GM12874 (cell line): Measurements from ENCODE around the gene MIPOL1.
A peak's percentile ranks its signal among the peaks of the same experiment; 100 is the strongest.

ENCODE experiments used
- TF ChIP-seq, protein P1 (sequence below): IDR thresholded peaks from 2 replicates; pipeline ENCODE4 v1.5.1; 2011; ENCODE audit warnings: low read depth, mild to moderate bottlenecking, control low read depth, low read length, moderate library complexity; ENCODE audit not compliant: insufficient read depth

The MIPOL1 gene

GRCh38 chr14:37241198-37241597, 43.5 kb downstream of the MIPOL1 start:
- TF ChIP-seq, protein P1, sequence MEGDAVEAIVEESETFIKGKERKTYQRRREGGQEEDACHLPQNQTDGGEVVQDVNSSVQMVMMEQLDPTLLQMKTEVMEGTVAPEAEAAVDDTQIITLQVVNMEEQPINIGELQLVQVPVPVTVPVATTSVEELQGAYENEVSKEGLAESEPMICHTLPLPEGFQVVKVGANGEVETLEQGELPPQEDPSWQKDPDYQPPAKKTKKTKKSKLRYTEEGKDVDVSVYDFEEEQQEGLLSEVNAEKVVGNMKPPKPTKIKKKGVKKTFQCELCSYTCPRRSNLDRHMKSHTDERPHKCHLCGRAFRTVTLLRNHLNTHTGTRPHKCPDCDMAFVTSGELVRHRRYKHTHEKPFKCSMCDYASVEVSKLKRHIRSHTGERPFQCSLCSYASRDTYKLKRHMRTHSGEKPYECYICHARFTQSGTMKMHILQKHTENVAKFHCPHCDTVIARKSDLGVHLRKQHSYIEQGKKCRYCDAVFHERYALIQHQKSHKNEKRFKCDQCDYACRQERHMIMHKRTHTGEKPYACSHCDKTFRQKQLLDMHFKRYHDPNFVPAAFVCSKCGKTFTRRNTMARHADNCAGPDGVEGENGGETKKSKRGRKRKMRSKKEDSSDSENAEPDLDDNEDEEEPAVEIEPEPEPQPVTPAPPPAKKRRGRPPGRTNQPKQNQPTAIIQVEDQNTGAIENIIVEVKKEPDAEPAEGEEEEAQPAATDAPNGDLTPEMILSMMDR = no peak

DNA sequence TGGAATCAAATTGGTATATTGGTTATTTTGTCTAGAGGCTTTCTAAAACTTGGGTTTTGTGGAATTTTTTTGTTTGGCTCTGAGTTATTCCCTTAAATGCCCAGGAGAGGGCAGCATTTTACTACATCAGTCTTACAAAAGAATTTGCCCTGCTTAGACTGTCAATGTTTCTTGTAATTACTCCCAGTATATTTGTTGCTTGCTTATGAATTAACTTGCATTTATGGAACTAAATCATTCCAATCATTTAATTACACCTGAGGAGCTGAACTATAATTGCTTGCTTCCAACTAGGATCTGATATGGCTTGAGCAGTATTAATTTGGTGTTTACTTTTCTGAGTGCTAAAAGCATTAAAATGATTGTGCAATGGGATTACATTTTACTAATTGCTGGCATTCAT, 48.7 kb downstream of the MIPOL1 start:
- TF ChIP-seq, protein P1 = peak; percentile 42; the same call in 1 of the 2 replicates

- TF ChIP-seq, protein P1 = no peak
These were observed 50.2 kb downstream of the MIPOL1 start for GRCh38 chr14:37247791-37248461.

DNA sequence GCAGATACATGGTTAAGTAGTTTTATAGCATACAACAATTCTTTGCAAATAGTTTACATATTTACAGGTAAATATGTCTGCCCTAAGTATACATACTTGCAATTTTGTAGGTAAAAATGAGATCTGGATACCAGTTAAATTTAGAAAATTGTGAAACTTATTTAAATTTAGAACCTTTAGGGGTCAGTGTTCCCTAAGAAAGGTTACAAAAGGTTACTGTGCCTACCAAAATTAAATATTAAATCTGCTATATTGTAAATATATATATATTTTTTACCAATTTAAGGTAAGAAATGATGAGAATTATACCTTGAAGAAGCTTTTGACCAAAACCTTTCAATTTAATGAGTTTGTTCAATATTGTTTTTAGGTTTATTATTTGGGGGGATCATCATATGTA, 54.0 kb downstream of the MIPOL1 start:
- TF ChIP-seq, protein P1 = no peak

- TF ChIP-seq, protein P1 = no peak
These were observed 54.7 kb downstream of the MIPOL1 start for GRCh38 chr14:37252434-37252833.

- TF ChIP-seq, protein P1 = no peak
These were observed 56.2 kb downstream of the MIPOL1 start for GRCh38 chr14:37253905-37254304.

DNA sequence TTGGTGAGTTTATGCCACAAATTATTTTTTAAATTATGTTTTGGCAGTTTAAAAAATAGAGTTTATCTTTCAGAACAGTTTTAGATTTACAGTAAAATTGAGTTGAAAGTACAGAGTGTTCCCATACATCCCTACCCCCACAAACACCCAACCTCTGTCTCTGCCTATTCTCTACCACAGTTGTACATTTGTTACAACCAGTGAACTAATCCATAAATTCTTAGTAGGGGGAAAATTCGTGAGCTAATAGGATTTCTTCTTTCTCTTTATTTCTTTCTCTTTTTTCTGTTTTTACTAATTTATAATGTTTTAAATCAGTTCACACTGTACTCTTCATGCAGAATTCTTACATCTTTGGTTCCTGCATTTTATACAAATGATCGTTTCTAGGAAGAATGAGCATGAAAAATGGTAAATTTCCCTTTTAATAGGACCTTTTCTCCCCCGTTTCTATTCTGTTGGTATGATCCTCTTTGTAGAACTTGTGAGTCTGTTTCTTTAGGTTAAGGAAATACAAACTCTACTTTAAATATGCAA, 56.7 kb downstream of the MIPOL1 start:
- TF ChIP-seq, protein P1 = no peak
